IMR-90 (cell line): ENCODE data around the gene TSPAN17. TPM values are rescaled to one million over a fixed set of nuclear protein-coding genes. Genes with fewer than 3 reads are reported as not detected.

Experiments
- ATAC-seq: fragments of 200-7000 bp; cut with Tn5 transposase; 2 replicates; pipeline ENCODE4 v1.9.1; 2020; ENCODE audit warnings: low read depth, mild to moderate bottlenecking, moderate library complexity
- BruUV-seq: library from RNA; stranded (reverse); fragments of 400-500 nt; replicated peaks from 2 replicates; lab custom pipeline; 2021; lab: Mats Ljungman, UMichigan
- CTCF ChIA-PET: fragments of 300-600 bp; formaldehyde crosslinking; extraction: SDS; loops from one replicate; lab custom pipeline; 2021; ENCODE audit warnings: antibody characterized with exemption; lab: Yijun Ruan, JAX
- POLR2A ChIA-PET: fragments of 300-600 bp; sonication (Branson Sonifier 250); formaldehyde crosslinking; loops from one replicate; lab custom pipeline; 2022; ENCODE audit warnings: antibody characterized with exemption; ENCODE audit not compliant: unreplicated experiment; lab: Charles Lee
- DNase-seq: peaks from one replicate; pipeline ENCODE4 v3.0.0; 2013
- H2AFZ ChIP-seq: replicated peaks from 2 replicates; pipeline ENCODE3; 2013; ENCODE audit warnings: low read length, mild to moderate bottlenecking; ENCODE audit not compliant: poor library complexity
- H2AK5ac ChIP-seq: 2 replicates; pipeline ENCODE4 v1.6.1; 2013; ENCODE audit warnings: low read depth, low read length, inconsistent platforms
- H2AK9ac ChIP-seq: replicated peaks from 2 replicates; pipeline ENCODE3; 2013; ENCODE audit warnings: mild to moderate bottlenecking, low read depth, low read length, moderate library complexity; ENCODE audit not compliant: poor library complexity
- H2BK120ac ChIP-seq: 2 replicates; pipeline ENCODE4 v1.6.1; 2013; ENCODE audit warnings: low read depth, low read length, inconsistent platforms
- H2BK15ac ChIP-seq: 3 replicates; pipeline ENCODE4 v1.6.1; 2013; ENCODE audit warnings: low read depth, low read length, inconsistent platforms
- H2BK20ac ChIP-seq: 2 replicates; pipeline ENCODE4 v1.6.1; 2013; ENCODE audit warnings: low read depth, mild to moderate bottlenecking, inconsistent platforms, low read length, moderate library complexity
- H2BK5ac ChIP-seq: 2 replicates; pipeline ENCODE4 v1.6.1; 2013; ENCODE audit warnings: mild to moderate bottlenecking, low read depth, low read length, inconsistent platforms; ENCODE audit not compliant: poor library complexity, severe bottlenecking
- H3K14ac ChIP-seq: replicated peaks from 2 replicates; pipeline ENCODE4 v1.6.1; 2013; ENCODE audit warnings: low read depth, low read length, inconsistent platforms
- H3K18ac ChIP-seq: 2 replicates; pipeline ENCODE4 v1.6.1; 2013; ENCODE audit warnings: low read depth, low read length, control low read depth
- H3K23ac ChIP-seq: 2 replicates; pipeline ENCODE4 v1.6.1; 2013; ENCODE audit warnings: low read depth, low read length, inconsistent platforms
- H3K27ac ChIP-seq: 2 replicates; pipeline ENCODE4 v1.5.1; 2013; ENCODE audit warnings: mild to moderate bottlenecking, control low read depth, low read length; ENCODE audit not compliant: insufficient read depth
- H3K27me3 ChIP-seq: 2 replicates; pipeline ENCODE4 v1.6.1; 2013; ENCODE audit warnings: low read length; ENCODE audit not compliant: control insufficient read depth, insufficient read depth
- H3K36me3 ChIP-seq: 2 replicates; pipeline ENCODE4 v1.6.1; 2013; ENCODE audit warnings: low read length, mixed read lengths; ENCODE audit not compliant: control insufficient read depth, insufficient read depth
- H3K4ac ChIP-seq: 2 replicates; pipeline ENCODE4 v1.6.1; 2013; ENCODE audit warnings: low read depth, low read length, inconsistent platforms
- H3K4me1 ChIP-seq: 2 replicates; pipeline ENCODE4 v1.6.1; 2013; ENCODE audit warnings: low read length, mixed read lengths; ENCODE audit not compliant: control insufficient read depth, insufficient read depth
- H3K4me2 ChIP-seq: 2 replicates; pipeline ENCODE4 v1.6.1; 2013; ENCODE audit warnings: low read depth, mild to moderate bottlenecking, control low read depth, low read length, moderate library complexity
- H3K4me3 ChIP-seq: 2 replicates; pipeline ENCODE4 v1.5.1; 2013; ENCODE audit warnings: low read depth, mild to moderate bottlenecking, control low read depth, low read length, moderate library complexity; ENCODE audit not compliant: insufficient read depth
- H3K56ac ChIP-seq: 2 replicates; pipeline ENCODE4 v1.6.1; 2013; ENCODE audit warnings: low read length, inconsistent platforms; ENCODE audit not compliant: insufficient read depth; ENCODE audit errors: extremely low read depth
- H3K79me1 ChIP-seq, 2 experiments: 2 replicates each; pipeline ENCODE4 v1.6.1; 2013; ENCODE audit warnings: low read length in 2 of 2, inconsistent platforms in 1 of 2, low read depth in 1 of 2
- H3K9ac ChIP-seq: 2 replicates; pipeline ENCODE4 v1.6.1; 2013; ENCODE audit warnings: low read depth, low read length, control low read depth
- H3K9me1 ChIP-seq: 2 replicates; pipeline ENCODE4 v1.6.1; 2013; ENCODE audit warnings: low read length, inconsistent platforms; ENCODE audit not compliant: insufficient read depth
- H3K9me3 ChIP-seq: 2 replicates; pipeline ENCODE4 v1.6.1; 2013; ENCODE audit warnings: low read length; ENCODE audit not compliant: control insufficient read depth, insufficient read depth
- H4K20me1 ChIP-seq: 2 replicates; pipeline ENCODE4 v1.6.1; 2013; ENCODE audit warnings: low read length, inconsistent platforms; ENCODE audit not compliant: insufficient read depth
- H4K5ac ChIP-seq: 2 replicates; pipeline ENCODE4 v1.6.1; 2013; ENCODE audit warnings: mild to moderate bottlenecking, low read depth, low read length, control low read depth
- H4K8ac ChIP-seq, 2 experiments: 2 replicates each; pipeline ENCODE4 v1.6.1; 2013; ENCODE audit warnings: low read depth in 2 of 2, low read length in 2 of 2, control low read depth in 1 of 2, inconsistent platforms in 1 of 2
- H4K91ac ChIP-seq: 2 replicates; pipeline ENCODE4 v1.6.1; 2013; ENCODE audit warnings: low read depth, low read length, inconsistent platforms; ENCODE audit not compliant: insufficient read depth
- BHLHE40 ChIP-seq: fragments of 150-350 bp; IDR thresholded peaks from 2 replicates; pipeline ENCODE4 v1.6.1; 2016; ENCODE audit warnings: mild to moderate bottlenecking, low read depth, low read length
- CEBPB ChIP-seq: IDR thresholded peaks from 2 replicates; pipeline ENCODE4 v1.6.1; 2012; ENCODE audit warnings: low read depth, low read length, improper control_type of control experiment
- ELK1 ChIP-seq: fragments of 150-350 bp; IDR thresholded peaks from 2 replicates; pipeline ENCODE4 v1.6.1; 2016; ENCODE audit warnings: low read depth, mild to moderate bottlenecking, low read length, moderate library complexity, borderline replicate concordance
- MAZ ChIP-seq: IDR thresholded peaks from 2 replicates; pipeline ENCODE4 v1.6.1; 2012; ENCODE audit warnings: low read depth, mild to moderate bottlenecking, low read length, improper control_type of control experiment, moderate library complexity, borderline replicate concordance
- MXI1 ChIP-seq: IDR thresholded peaks from 2 replicates; pipeline ENCODE4 v1.6.1; 2012; ENCODE audit warnings: low read depth, mild to moderate bottlenecking, low read length, moderate library complexity, borderline replicate concordance
- NFE2L2 ChIP-seq: fragments of 150-350 bp; IDR thresholded peaks from 2 replicates; pipeline ENCODE4 v1.6.1; 2016; ENCODE audit warnings: low read depth, mild to moderate bottlenecking, low read length
- POLR2A ChIP-seq: IDR thresholded peaks from 2 replicates; pipeline ENCODE4 v1.6.1; 2012; ENCODE audit warnings: mild to moderate bottlenecking, low read depth, low read length
- RAD21 ChIP-seq: IDR thresholded peaks from 2 replicates; pipeline ENCODE4 v1.6.1; 2012; ENCODE audit warnings: low read length, improper control_type of control experiment
- WGBS, 2 experiments: methylation state at CpG; one replicate each; pipeline versions ENCODE4 v1.1.5 to v1.1.7; 2013; ENCODE audit warnings: missing lambda C conversion rate in 2 of 2; ENCODE audit not compliant: insufficient read length in 1 of 2; ENCODE audit errors: extremely low coverage in 2 of 2; 5-methylcytosine and 5-hydroxymethylcytosine counted together
- dilution Hi-C: fragments of 300-500 bp; cut with HindIII; formaldehyde crosslinking; loops from one replicate; pipeline ENCODE4 v1.14.3; 2018; ENCODE audit warnings: low sequenced_read_pairs; ENCODE audit not compliant: unreplicated experiment
- in situ Hi-C: fragments of 300-500 bp; cut with MboI; formaldehyde crosslinking; loops from 3 replicates; pipeline ENCODE4 v1.14.3; 2019; ENCODE audit warnings: low sequenced_read_pairs, inconsistent platforms, mixed read lengths
- intact Hi-C: fragments of 100-400 bp; cut with micrococcal nuclease; formaldehyde crosslinking; loops from 2 replicates; pipeline ENCODE4 v1.10.0; 2022
- polyA plus RNA-seq, 3 experiments: library from polyadenylated mRNA; depleted of rRNA; stranded (reverse); fragments of >200 nt; gene quantifications; 2 replicates each; pipeline ENCODE4 v1.2.3, GENCODE V29; 2012; ENCODE audit warnings: low replicate concordance in 1 of 3
- total RNA-seq: library from RNA; depleted of rRNA; stranded (reverse); fragments of >200 nt; gene quantifications from 2 replicates; pipeline ENCODE4 v1.2.3, GENCODE V29; 2012

TSPAN17 gene
- total and polyA plus RNA-seq, 2 of the 4 experiments (the other 2 are of a cell fraction), result 34.2 to 41.6 TPM

GRCh38 chr5:176664479-176664878 lies 17.2 kb downstream of the TSPAN17 start (continued):
- TF ChIP-seq RAD21 (no peak), BHLHE40 (no peak), POLR2A (no peak)

GRCh38 chr5:176664886-176665285 lies 17.6 kb downstream of the TSPAN17 start:
- Histone ChIP-seq H2BK120ac (no peak overlapping the region), H3K36me3 (no peaks in the 10 kb centered on the region), H4K5ac (no peak overlapping the region), H2AK9ac (no peak overlapping the region), H3K27ac (no peak overlapping the region), H4K20me1 (peaks cover 3% of the 10 kb centered on the region; the same call in 1 of the 2 replicates), H3K9me3 (0 out of 2 replicates have a peak, but pooled peaks cover 2% of the 10 kb centered on the region), H2BK20ac (no peak overlapping the region), H2BK5ac (no peak overlapping the region), H2AFZ (no peak overlapping the region), H3K4ac (no peak overlapping the region), H2BK15ac (no peak overlapping the region), H3K4me2 (no peak overlapping the region), H2AK5ac (no peak overlapping the region), H4K91ac (no peak overlapping the region), H3K14ac (no peak overlapping the region), H3K79me1 (no peaks in the 10 kb centered on the region), H3K23ac (no peak overlapping the region), H3K4me1 (no peaks in the 10 kb centered on the region), H3K56ac (no peak overlapping the region), H3K18ac (no peak overlapping the region), H4K8ac (no peak overlapping the region), H3K27me3 (peaks cover 43% of the 10 kb centered on the region), H3K9ac (no peak overlapping the region), H3K4me3 (no peak overlapping the region), H3K9me1 (0 out of 2 replicates have a peak, but pooled peaks cover 3% of the 10 kb centered on the region)
- no TSS peak for BruUV-seq
- ATAC-seq (no peak), DNase-seq (no peak)
- CTCF ChIA-PET, result interaction anchor here (0.5 kb wide), 1 partner anchor 11 kb away, joined by 6 read pairs; no protein-coding TSS in a partner anchor
- in situ Hi-C loops (no loop called here), dilution Hi-C loops (no loop called here), intact Hi-C loops (loop anchor here (10.0 kb wide), 1 partner anchor 150 kb away; the partner anchor contains the start of gene UNC5A)
- POLR2A ChIA-PET, result no interaction called here
- TF ChIP-seq ELK1 (no peak), CEBPB (no peak), MAZ (no peak), NFE2L2 (no peak), MXI1 (no peak), RAD21 (no peak)
- WGBS, 2 experiments, result 29% methylated on average over 14 of the region's 19 CpGs; no CpG with 5 or more reads in 1 of the 2 experiments
